ENCODE data around the gene FRS3. TPM values are rescaled to one million over a fixed set of nuclear protein-coding genes. Genes with fewer than 3 reads are reported as not detected.

The FRS3 gene
- total RNA-seq, 1 experiment from 2014 or later: 3.0 TPM

DNA sequence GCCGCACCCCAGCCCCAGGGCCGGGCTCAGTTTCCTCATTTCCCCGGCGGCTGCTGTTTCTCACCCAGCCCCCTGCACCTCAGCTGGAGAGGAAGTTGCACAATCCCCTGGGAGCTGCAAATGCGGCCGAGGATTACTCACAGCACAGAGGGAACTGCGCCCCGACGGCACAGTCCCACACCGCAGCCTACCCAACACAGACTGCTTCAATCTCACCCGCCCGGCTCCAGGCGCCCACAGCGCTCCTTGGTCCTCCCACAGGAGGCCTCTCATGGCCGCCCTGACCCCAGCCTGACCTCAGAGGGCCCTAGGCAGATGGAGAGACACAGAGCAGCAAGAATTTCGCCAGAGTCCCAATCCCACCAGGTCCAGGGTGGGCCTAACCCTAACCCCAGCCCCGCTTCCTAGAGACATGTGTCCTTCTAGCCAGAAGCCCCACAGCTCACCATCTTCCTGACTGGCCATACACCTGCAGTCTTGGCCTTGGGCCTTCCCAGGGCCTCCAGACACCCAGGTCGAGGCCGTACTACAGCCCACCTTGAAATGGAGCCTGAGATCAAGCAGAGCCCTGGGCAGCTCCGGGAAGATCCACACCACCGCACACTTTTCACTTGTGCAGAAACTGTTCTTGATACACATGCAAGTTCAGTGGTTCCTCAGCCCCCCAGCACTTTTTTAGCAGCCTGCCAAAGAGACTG is 56.0 kb downstream of the FRS3 start:
- intact Hi-C loops (cut with micrococcal nuclease; ENCODE audit: unreplicated experiment): no loop called here
- Histone ChIP-seq H3K27ac (ENCODE audit: low read length) (no peak overlapping the region), H3K27me3 (ENCODE audit: control insufficient read depth, insufficient read depth, low read length) (no peaks in the 10 kb centered on the region), H3K9me3 (ENCODE audit: control insufficient read depth, insufficient read depth, low read depth, low read length) (no peaks in the 10 kb centered on the region), H3K36me3 (ENCODE audit: control insufficient read depth, insufficient read depth, low read length) (no peaks in the 10 kb centered on the region), H3K4me3 (ENCODE audit: low read depth in 2 of 2, low read length in 2 of 2) (no peak overlapping the region), H3K4me1 (ENCODE audit: control insufficient read depth, insufficient read depth, low read length) (peaks cover 11% of the 10 kb centered on the region)
- CTCF ChIA-PET: no interaction called here
- TF ChIP-seq, protein P1, sequence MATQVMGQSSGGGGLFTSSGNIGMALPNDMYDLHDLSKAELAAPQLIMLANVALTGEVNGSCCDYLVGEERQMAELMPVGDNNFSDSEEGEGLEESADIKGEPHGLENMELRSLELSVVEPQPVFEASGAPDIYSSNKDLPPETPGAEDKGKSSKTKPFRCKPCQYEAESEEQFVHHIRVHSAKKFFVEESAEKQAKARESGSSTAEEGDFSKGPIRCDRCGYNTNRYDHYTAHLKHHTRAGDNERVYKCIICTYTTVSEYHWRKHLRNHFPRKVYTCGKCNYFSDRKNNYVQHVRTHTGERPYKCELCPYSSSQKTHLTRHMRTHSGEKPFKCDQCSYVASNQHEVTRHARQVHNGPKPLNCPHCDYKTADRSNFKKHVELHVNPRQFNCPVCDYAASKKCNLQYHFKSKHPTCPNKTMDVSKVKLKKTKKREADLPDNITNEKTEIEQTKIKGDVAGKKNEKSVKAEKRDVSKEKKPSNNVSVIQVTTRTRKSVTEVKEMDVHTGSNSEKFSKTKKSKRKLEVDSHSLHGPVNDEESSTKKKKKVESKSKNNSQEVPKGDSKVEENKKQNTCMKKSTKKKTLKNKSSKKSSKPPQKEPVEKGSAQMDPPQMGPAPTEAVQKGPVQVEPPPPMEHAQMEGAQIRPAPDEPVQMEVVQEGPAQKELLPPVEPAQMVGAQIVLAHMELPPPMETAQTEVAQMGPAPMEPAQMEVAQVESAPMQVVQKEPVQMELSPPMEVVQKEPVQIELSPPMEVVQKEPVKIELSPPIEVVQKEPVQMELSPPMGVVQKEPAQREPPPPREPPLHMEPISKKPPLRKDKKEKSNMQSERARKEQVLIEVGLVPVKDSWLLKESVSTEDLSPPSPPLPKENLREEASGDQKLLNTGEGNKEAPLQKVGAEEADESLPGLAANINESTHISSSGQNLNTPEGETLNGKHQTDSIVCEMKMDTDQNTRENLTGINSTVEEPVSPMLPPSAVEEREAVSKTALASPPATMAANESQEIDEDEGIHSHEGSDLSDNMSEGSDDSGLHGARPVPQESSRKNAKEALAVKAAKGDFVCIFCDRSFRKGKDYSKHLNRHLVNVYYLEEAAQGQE (IDR thresholded peaks at IDR 0.05; ENCODE audit: insufficient read depth in 1 of 2, low read depth in 2 of 2, low read length in 1 of 2): no peak
- TF ChIP-seq POLR2AphosphoS5 (IDR thresholded peaks at IDR 0.05; ENCODE audit: low read depth, low read length) (no peak), SIN3A (IDR thresholded peaks at IDR 0.05; ENCODE audit: borderline replicate concordance, insufficient read depth, low read depth, low read length) (no peak), TCF7L2 (IDR thresholded peaks at IDR 0.05; ENCODE audit: low read depth, low read length) (no peak)
- TF ChIP-seq, protein P2, sequence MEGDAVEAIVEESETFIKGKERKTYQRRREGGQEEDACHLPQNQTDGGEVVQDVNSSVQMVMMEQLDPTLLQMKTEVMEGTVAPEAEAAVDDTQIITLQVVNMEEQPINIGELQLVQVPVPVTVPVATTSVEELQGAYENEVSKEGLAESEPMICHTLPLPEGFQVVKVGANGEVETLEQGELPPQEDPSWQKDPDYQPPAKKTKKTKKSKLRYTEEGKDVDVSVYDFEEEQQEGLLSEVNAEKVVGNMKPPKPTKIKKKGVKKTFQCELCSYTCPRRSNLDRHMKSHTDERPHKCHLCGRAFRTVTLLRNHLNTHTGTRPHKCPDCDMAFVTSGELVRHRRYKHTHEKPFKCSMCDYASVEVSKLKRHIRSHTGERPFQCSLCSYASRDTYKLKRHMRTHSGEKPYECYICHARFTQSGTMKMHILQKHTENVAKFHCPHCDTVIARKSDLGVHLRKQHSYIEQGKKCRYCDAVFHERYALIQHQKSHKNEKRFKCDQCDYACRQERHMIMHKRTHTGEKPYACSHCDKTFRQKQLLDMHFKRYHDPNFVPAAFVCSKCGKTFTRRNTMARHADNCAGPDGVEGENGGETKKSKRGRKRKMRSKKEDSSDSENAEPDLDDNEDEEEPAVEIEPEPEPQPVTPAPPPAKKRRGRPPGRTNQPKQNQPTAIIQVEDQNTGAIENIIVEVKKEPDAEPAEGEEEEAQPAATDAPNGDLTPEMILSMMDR (IDR thresholded peaks at IDR 0.05): no peak
- DNase-seq (ENCODE audit: low read depth, low spot score): no peak
- POLR2A ChIA-PET: no interaction called here
- in situ Hi-C loops (cut with HindIII; ENCODE audit: low pct_unique_long_range_greater_than_20kb, low sequenced_read_pairs): no loop called here
- peak; percentile 77 for ATAC-seq
- BruUV-seq (replicated peaks): no TSS peak

DNA sequence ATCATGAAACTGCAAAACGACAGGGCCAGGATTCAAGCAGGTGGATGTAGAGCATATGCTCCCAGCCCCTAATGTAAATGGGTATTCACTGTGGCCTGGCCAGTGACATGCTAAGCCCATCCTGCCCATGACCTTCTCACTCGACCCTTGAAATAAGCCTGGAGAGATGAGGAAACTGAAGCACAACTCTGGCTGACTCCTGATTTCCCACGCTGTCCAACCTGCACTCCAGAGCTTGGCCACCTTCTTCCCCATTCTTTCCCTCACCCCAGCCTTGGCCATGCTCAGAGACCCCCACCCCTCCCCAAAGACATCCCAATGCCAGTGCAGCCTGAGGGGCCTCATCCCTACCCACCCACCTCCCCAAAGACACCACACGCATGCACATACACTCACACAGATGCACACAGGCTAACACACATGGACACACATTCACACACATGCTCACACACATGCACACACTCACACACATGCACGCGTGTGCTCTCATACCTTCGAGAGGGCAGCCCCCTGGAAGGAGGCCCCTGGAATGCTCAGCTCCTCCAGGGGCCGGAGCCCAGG is 56.7 kb downstream of the FRS3 start:
- DNase-seq (ENCODE audit: low read depth, low spot score) (no peak), ATAC-seq (no peak)
- BruUV-seq (replicated peaks): no TSS peak
- CTCF ChIA-PET: no interaction called here
- H3K4me3 ChIP-seq (ENCODE audit: low read depth in 2 of 2, low read length in 2 of 2): no peak overlapping the region
- in situ Hi-C loops (cut with HindIII; ENCODE audit: low pct_unique_long_range_greater_than_20kb, low sequenced_read_pairs): no loop called here
- intact Hi-C loops (cut with micrococcal nuclease; ENCODE audit: unreplicated experiment): no loop called here
- H3K9me3 ChIP-seq (ENCODE audit: control insufficient read depth, insufficient read depth, low read depth, low read length): no peaks in the 10 kb centered on the region
- POLR2A ChIA-PET: no interaction called here
- H3K27me3 ChIP-seq (ENCODE audit: control insufficient read depth, insufficient read depth, low read length): no peaks in the 10 kb centered on the region
- H3K36me3 ChIP-seq (ENCODE audit: control insufficient read depth, insufficient read depth, low read length): no peaks in the 10 kb centered on the region
- peaks cover 11% of the 10 kb centered on the region for H3K4me1 ChIP-seq (ENCODE audit: control insufficient read depth, insufficient read depth, low read length)
- no peak overlapping the region for H3K27ac ChIP-seq (ENCODE audit: low read length)
- TF ChIP-seq TCF7L2 (IDR thresholded peaks at IDR 0.05; ENCODE audit: low read depth, low read length) (no peak), SIN3A (IDR thresholded peaks at IDR 0.05; ENCODE audit: borderline replicate concordance, insufficient read depth, low read depth, low read length) (no peak), POLR2AphosphoS5 (IDR thresholded peaks at IDR 0.05; ENCODE audit: low read depth, low read length) (no peak)
- TF ChIP-seq, protein P1 (IDR thresholded peaks at IDR 0.05; ENCODE audit: insufficient read depth in 1 of 2, low read depth in 2 of 2, low read length in 1 of 2): no peak
- TF ChIP-seq, protein P2 (IDR thresholded peaks at IDR 0.05): no peak
